LNCaP clone FGC (cell line): ENCODE data around the gene TRMT44.
A peak's percentile ranks its signal among the peaks of the same experiment; 100 is the strongest.

Experiments
- DNase-seq: peaks from one replicate; pipeline ENCODE4 v3.0.0-alpha.2; 2011; ENCODE audit warnings: low read depth
- H3K4me3 ChIP-seq: 2 replicates; pipeline ENCODE4 v1.5.1; 2011; ENCODE audit warnings: mild to moderate bottlenecking, low read depth, low read length, control low read depth
- CTCF ChIP-seq: IDR thresholded peaks from 2 replicates; pipeline ENCODE4 v1.5.1; 2012; ENCODE audit warnings: mild to moderate bottlenecking; ENCODE audit not compliant: control insufficient read depth, insufficient read depth; ENCODE audit errors: extremely low read depth

The TRMT44 gene

GRCh38 chr4:8434251-8435073 lies 6.1 kb upstream of the TRMT44 start:
- peak overlapping the region; percentile 31 for H3K4me3 ChIP-seq
- no peak for TF ChIP-seq CTCF
- DNase-seq = peak; percentile 69

- H3K4me3 ChIP-seq = peak overlapping the region; percentile 26; the same call in 1 of the 2 replicates
- TF ChIP-seq CTCF = no peak
- no peak for DNase-seq
Measured at GRCh38 chr4:8435656-8436121, 4.9 kb upstream of the TRMT44 start.

DNA sequence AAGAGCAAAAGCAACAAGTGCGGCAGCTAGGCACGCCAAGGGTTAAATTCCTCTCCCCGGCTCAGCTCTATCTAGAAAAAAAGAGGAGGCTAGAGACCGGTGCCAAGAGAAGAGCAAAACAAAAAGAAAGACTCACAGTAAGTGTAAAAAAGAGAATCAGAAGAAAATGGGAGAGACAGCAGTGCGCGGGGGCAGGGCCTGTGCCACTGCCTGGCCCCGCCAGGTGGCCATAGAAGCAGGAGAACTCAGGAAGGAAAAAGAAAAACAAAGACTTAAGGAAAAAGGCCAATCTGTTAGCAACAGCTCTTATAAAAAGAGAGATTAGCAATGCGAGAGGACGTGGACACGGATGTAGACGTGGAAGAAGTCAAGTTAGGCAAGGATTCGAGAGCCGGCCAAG lies 3.3 kb upstream of the TRMT44 start:
- no peak for DNase-seq
- H3K4me3 ChIP-seq = peak overlapping the region; percentile 16; the same call in 1 of the 2 replicates
- 0 out of 2 replicates have a peak, but pooled peaks have one; percentile 3 for TF ChIP-seq CTCF

DNA sequence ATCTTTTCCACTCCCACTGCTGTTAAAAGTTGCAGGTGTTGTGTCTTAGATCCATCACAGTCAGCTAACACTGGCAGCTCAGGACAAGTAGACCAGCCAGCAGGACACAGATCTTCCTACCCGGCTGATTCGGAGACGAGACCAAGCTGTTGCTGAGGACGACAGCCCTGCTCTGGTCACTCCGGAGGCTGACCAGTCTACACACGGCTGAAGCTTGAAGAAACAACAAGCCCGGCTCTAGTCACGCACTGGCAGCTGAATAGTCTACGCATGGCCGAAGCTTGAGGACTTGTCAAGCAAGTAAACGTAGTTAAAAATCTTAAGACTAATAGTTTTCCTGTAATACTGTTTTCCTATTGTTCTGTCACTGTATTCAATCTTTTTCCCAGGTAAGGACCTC lies 1.8 kb upstream of the TRMT44 start:
- peak overlapping the region; percentile 97 for H3K4me3 ChIP-seq
- TF ChIP-seq CTCF = no peak
- DNase-seq = no peak

- TF ChIP-seq CTCF = no peak
- peak; percentile 95 for DNase-seq
- H3K4me3 ChIP-seq = peak overlapping the region; percentile 97
Measured at GRCh38 chr4:8439168-8439567, 1.4 kb upstream of the TRMT44 start.

GRCh38 chr4:8439914-8440491 lies 574 bp upstream of the TRMT44 start:
- no peak for TF ChIP-seq CTCF
- no peak for DNase-seq
- peak overlapping the region; percentile 97 for H3K4me3 ChIP-seq
